ES-I3 (cell line): ENCODE measurements around the gene C1QTNF3.
"Not testable (repeated sequence)": the region's sequence is repeated elsewhere in the genome, so short reads cannot be mapped to it uniquely, and the experiment has no call there.

Source experiments
- H3K36me3 ChIP-seq: 2 replicates; pipeline ENCODE4 v1.6.1; 2013; ENCODE audit warnings: mild to moderate bottlenecking, low read length, control low read depth, moderate library complexity; ENCODE audit not compliant: insufficient read depth
- H3K4me1 ChIP-seq: 2 replicates; pipeline ENCODE4 v1.6.1; 2013; ENCODE audit warnings: mild to moderate bottlenecking, control low read depth, low read length; ENCODE audit not compliant: insufficient read depth
- H3K9ac ChIP-seq: 2 replicates; pipeline ENCODE4 v1.6.1; 2013; ENCODE audit warnings: low read depth, mild to moderate bottlenecking, low read length, moderate library complexity
- H3K9me3 ChIP-seq: 2 replicates; pipeline ENCODE4 v1.6.1; 2013; ENCODE audit warnings: mild to moderate bottlenecking, low read length, moderate library complexity; ENCODE audit not compliant: control insufficient read depth, insufficient read depth

The C1QTNF3 gene

GRCh38 chr5:34043099-34043876, at the start of gene C1QTNF3:
Gene C1QTNF3, minus strand, starts transcription at chr5:34043213. Its CDS starts 88 bp downstream, at chr5:34043125.
- no peaks in the 10 kb centered on the region for H3K36me3 ChIP-seq
- H3K4me1 ChIP-seq: no peaks in the 10 kb centered on the region; the same call in 1 of the 2 replicates
- H3K9me3 ChIP-seq: no peaks in the 10 kb centered on the region
- H3K9ac ChIP-seq: no peak within 1 kb of the TSS

GRCh38 chr5:34091039-34091438, 48.0 kb upstream of the C1QTNF3 start:
- H3K9ac ChIP-seq, H3K9me3 ChIP-seq, H3K36me3 ChIP-seq, H3K4me1 ChIP-seq: not testable (repeated sequence)

GRCh38 chr5:34089802-34090201, 46.8 kb upstream of the C1QTNF3 start:
- H3K4me1 ChIP-seq, H3K36me3 ChIP-seq, H3K9me3 ChIP-seq: not testable (repeated sequence)

GRCh38 chr5:34087728-34088127, 44.7 kb upstream of the C1QTNF3 start:
- not testable (repeated sequence) for H3K36me3 ChIP-seq, H3K9me3 ChIP-seq

More at GRCh38 chr5:34089802-34090201, 46.8 kb upstream of the C1QTNF3 start:
- not testable (repeated sequence) for H3K9ac ChIP-seq

GRCh38 chr5:34083898-34084297, 40.9 kb upstream of the C1QTNF3 start:
- not testable (repeated sequence) for H3K4me1 ChIP-seq, H3K9ac ChIP-seq, H3K36me3 ChIP-seq, H3K9me3 ChIP-seq

More at GRCh38 chr5:34087728-34088127, 44.7 kb upstream of the C1QTNF3 start:
- H3K4me1 ChIP-seq, H3K9ac ChIP-seq: not testable (repeated sequence)

GRCh38 chr5:34079505-34079904, 36.5 kb upstream of the C1QTNF3 start:
- not testable (repeated sequence) for H3K4me1 ChIP-seq, H3K9ac ChIP-seq, H3K9me3 ChIP-seq, H3K36me3 ChIP-seq

GRCh38 chr5:34077636-34078035, 34.6 kb upstream of the C1QTNF3 start:
- not testable (repeated sequence) for H3K4me1 ChIP-seq

GRCh38 chr5:34076719-34077364, 33.8 kb upstream of the C1QTNF3 start:
- not testable (repeated sequence) for H3K9ac ChIP-seq, H3K36me3 ChIP-seq, H3K9me3 ChIP-seq, H3K4me1 ChIP-seq

More at GRCh38 chr5:34077636-34078035, 34.6 kb upstream of the C1QTNF3 start:
- H3K9ac ChIP-seq, H3K36me3 ChIP-seq, H3K9me3 ChIP-seq: not testable (repeated sequence)

GRCh38 chr5:34074472-34074871, 31.5 kb upstream of the C1QTNF3 start:
- H3K4me1 ChIP-seq, H3K36me3 ChIP-seq, H3K9ac ChIP-seq, H3K9me3 ChIP-seq: not testable (repeated sequence)

- not testable (repeated sequence) for H3K4me1 ChIP-seq, H3K9me3 ChIP-seq, H3K36me3 ChIP-seq, H3K9ac ChIP-seq
These were observed 31.1 kb upstream of the C1QTNF3 start for GRCh38 chr5:34074071-34074470.

- not testable (repeated sequence) for H3K9me3 ChIP-seq, H3K4me1 ChIP-seq, H3K36me3 ChIP-seq, H3K9ac ChIP-seq
These were observed 27.6 kb upstream of the C1QTNF3 start for GRCh38 chr5:34070626-34071025.

GRCh38 chr5:34064656-34065055, 21.6 kb upstream of the C1QTNF3 start:
- Histone ChIP-seq H3K4me1 (no peaks in the 10 kb centered on the region), H3K9ac (no peak overlapping the region), H3K9me3 (0 out of 2 replicates have a peak, but pooled peaks cover 4% of the 10 kb centered on the region), H3K36me3 (no peaks in the 10 kb centered on the region)

- 0 out of 2 replicates have a peak, but pooled peaks cover 4% of the 10 kb centered on the region for H3K9me3 ChIP-seq
- no peak overlapping the region for H3K9ac ChIP-seq
- no peaks in the 10 kb centered on the region for H3K4me1 ChIP-seq
- no peaks in the 10 kb centered on the region for H3K36me3 ChIP-seq
These were observed 19.4 kb upstream of the C1QTNF3 start for GRCh38 chr5:34062419-34062818.

- no peak overlapping the region for H3K9ac ChIP-seq
- no peaks in the 10 kb centered on the region for H3K36me3 ChIP-seq
- H3K4me1 ChIP-seq: no peaks in the 10 kb centered on the region
- 0 out of 2 replicates have a peak, but pooled peaks cover 4% of the 10 kb centered on the region for H3K9me3 ChIP-seq
These were observed 19.0 kb upstream of the C1QTNF3 start for GRCh38 chr5:34061993-34062392.

- no peaks in the 10 kb centered on the region for H3K36me3 ChIP-seq
These were observed 17.0 kb upstream of the C1QTNF3 start for GRCh38 chr5:34059977-34060376.

More at GRCh38 chr5:34059977-34060376, 17.0 kb upstream of the C1QTNF3 start:
- no peaks in the 10 kb centered on the region for H3K4me1 ChIP-seq
- H3K9ac ChIP-seq: no peak overlapping the region
- 0 out of 2 replicates have a peak, but pooled peaks cover 4% of the 10 kb centered on the region for H3K9me3 ChIP-seq
